Keratinocyte (primary cell): ENCODE data around the gene ANKHD1.

Experiments
- CTCF ChIP-seq, 3 experiments: IDR thresholded peaks in 1 of 3; conservative IDR thresholded peaks in 1 of 3; optimal IDR thresholded peaks in 1 of 3; 2 replicates in 2 of 3; 3 replicates in 1 of 3; pipeline versions ENCODE3 to v1.5.1; 2011; ENCODE audit warnings: low read length in 3 of 3, mild to moderate bottlenecking in 3 of 3, moderate library complexity in 2 of 3, control low read depth in 1 of 3, inconsistent platforms in 1 of 3; ENCODE audit not compliant: insufficient read depth in 2 of 3; ENCODE audit errors: extremely low read depth in 1 of 3
- EZH2 ChIP-seq: IDR thresholded peaks from one replicate; pipeline ENCODE4 v1.6.1; 2012; ENCODE audit warnings: inconsistent platforms, mild to moderate bottlenecking, low read length, moderate library complexity

- TF ChIP-seq CTCF (optimal IDR thresholded peaks at IDR 0.05 in 1 of 3, IDR thresholded peaks at IDR 0.05 in 1 of 3, conservative IDR thresholded peaks at IDR 0.05 in 1 of 3; ENCODE audit: extremely low read depth in 1 of 3, insufficient read depth in 2 of 3, low read length in 3 of 3): no peak
- no peak for TF ChIP-seq EZH2
Measured at GRCh38 chr5:140418862-140419520, 17.4 kb downstream of the ANKHD1 start.
